Measurements from ENCODE around the gene ATG7. TPM values are rescaled to one million over a fixed set of nuclear protein-coding genes. Genes with fewer than 3 reads are reported as not detected.

ATG7 gene
- total RNA-seq, 8 experiments from 2014 or later = 16.9 to 39.4 (median 24.8) TPM

- 0 to 100% (median 80%) methylated on average over 1 to 7 of the region's 7 CpGs for WGBS, 10 experiments
- in situ Hi-C loops (cut with MboI; ENCODE audit: low pct_unique_long_range_greater_than_20kb in 2 of 9, low sequenced_read_pairs in 9 of 9, unreplicated experiment in 9 of 9) = no loop called here
- Histone ChIP-seq H3K27ac (no peak overlapping the region), H3K4me3 (no peak overlapping the region), H3K4me1 (replicated peaks in 1 of 2) (no peaks in the 10 kb centered on the region)
- ATAC-seq (replicated peaks in 6 of 8) = peak in 3 of 8 experiments; percentile 52 to 86 (median 84)
Observed at GRCh38 chr3:11288786-11289637, 16.8 kb downstream of the ATG7 start.

- 20 to 100% (median 93%) methylated on average over 1 to 3 of the region's 3 CpGs; no CpG with 5 or more reads in 3 of the 10 experiments for WGBS, 10 experiments
- Histone ChIP-seq H3K4me1 (replicated peaks in 1 of 2) (no peaks in the 10 kb centered on the region), H3K27ac (no peak overlapping the region), H3K4me3 (no peak overlapping the region)
- in situ Hi-C loops (cut with MboI; ENCODE audit: low pct_unique_long_range_greater_than_20kb in 2 of 9, low sequenced_read_pairs in 9 of 9, unreplicated experiment in 9 of 9) = no loop called here
- no peak for ATAC-seq (replicated peaks in 6 of 8)
Observed at GRCh38 chr3:11289864-11290263, 17.7 kb downstream of the ATG7 start.

- 49 to 100% (median 94%) methylated on average over 1 to 6 of the region's 11 CpGs; no CpG with 5 or more reads in 2 of the 10 experiments for WGBS, 10 experiments
- Histone ChIP-seq H3K4me3 (no peak overlapping the region), H3K27ac (no peak overlapping the region), H3K4me1 (replicated peaks in 1 of 2) (no peaks in the 10 kb centered on the region)
- in situ Hi-C loops (cut with MboI; ENCODE audit: low pct_unique_long_range_greater_than_20kb in 2 of 9, low sequenced_read_pairs in 9 of 9, unreplicated experiment in 9 of 9) = no loop called here
- no peak for ATAC-seq (replicated peaks in 6 of 8)
Observed at GRCh38 chr3:11290743-11291680, 18.8 kb downstream of the ATG7 start.

- Histone ChIP-seq H3K27ac (no peak overlapping the region), H3K4me3 (no peak overlapping the region), H3K4me1 (replicated peaks in 1 of 2) (no peaks in the 10 kb centered on the region)
- no peak for ATAC-seq (replicated peaks in 6 of 8)
- WGBS, 10 experiments = 75 to 100% (median 94%) methylated on average over 1 to 5 of the region's 5 CpGs; no CpG with 5 or more reads in 3 of the 10 experiments
- in situ Hi-C loops (cut with MboI; ENCODE audit: low pct_unique_long_range_greater_than_20kb in 2 of 9, low sequenced_read_pairs in 9 of 9, unreplicated experiment in 9 of 9) = no loop called here
Observed at GRCh38 chr3:11291808-11292207, 19.6 kb downstream of the ATG7 start.

- Histone ChIP-seq H3K27ac (no peak overlapping the region), H3K4me3 (no peak overlapping the region), H3K4me1 (replicated peaks in 1 of 2) (no peaks in the 10 kb centered on the region)
- no peak for ATAC-seq (replicated peaks in 6 of 8)
- WGBS, 10 experiments = 87 to 100% (median 93%) methylated on average over 1 to 4 of the region's 4 CpGs; no CpG with 5 or more reads in 3 of the 10 experiments
- in situ Hi-C loops (cut with MboI; ENCODE audit: low pct_unique_long_range_greater_than_20kb in 2 of 9, low sequenced_read_pairs in 9 of 9, unreplicated experiment in 9 of 9) = no loop called here
Observed at GRCh38 chr3:11297126-11297525, 24.9 kb downstream of the ATG7 start.

GRCh38 chr3:11300970-11301369, 28.8 kb downstream of the ATG7 start:
- WGBS, 10 experiments = 63 to 100% (median 90%) methylated on average over 1 to 3 of the region's 3 CpGs
- in situ Hi-C loops (cut with MboI; ENCODE audit: low pct_unique_long_range_greater_than_20kb in 2 of 9, low sequenced_read_pairs in 9 of 9, unreplicated experiment in 9 of 9) = no loop called here
- H3K4me3 ChIP-seq = no peak overlapping the region
- no peaks in the 10 kb centered on the region for H3K4me1 ChIP-seq (replicated peaks in 1 of 2)
- ATAC-seq (replicated peaks in 6 of 8) = no peak
- no peak overlapping the region for H3K27ac ChIP-seq

- in situ Hi-C loops (cut with MboI; ENCODE audit: low pct_unique_long_range_greater_than_20kb in 2 of 9, low sequenced_read_pairs in 9 of 9, unreplicated experiment in 9 of 9) = no loop called here
- no peak overlapping the region for H3K4me3 ChIP-seq
Observed at GRCh38 chr3:11302444-11302843, 30.2 kb downstream of the ATG7 start.

GRCh38 chr3:11304175-11304574, 32.0 kb downstream of the ATG7 start:
- Histone ChIP-seq H3K27ac (no peak overlapping the region), H3K4me3 (no peak overlapping the region), H3K4me1 (replicated peaks in 1 of 2) (peaks cover 0 to 3% of the 10 kb centered on the region in 2 donors)
- ATAC-seq (replicated peaks in 6 of 8) = no peak
- WGBS, 10 experiments = 86 to 100% (median 100%) methylated on average over 1 to 4 of the region's 6 CpGs; no CpG with 5 or more reads in 4 of the 10 experiments
- in situ Hi-C loops (cut with MboI; ENCODE audit: low pct_unique_long_range_greater_than_20kb in 2 of 9, low sequenced_read_pairs in 9 of 9, unreplicated experiment in 9 of 9) = no loop called here

More at GRCh38 chr3:11302444-11302843, 30.2 kb downstream of the ATG7 start:
- peaks cover 0 to 3% of the 10 kb centered on the region in 2 donors for H3K4me1 ChIP-seq (replicated peaks in 1 of 2)
- no peak for ATAC-seq (replicated peaks in 6 of 8)
- no peak overlapping the region for H3K27ac ChIP-seq

- WGBS, 10 experiments = 67 to 100% (median 90%) methylated on average over 1 of the region's 1 CpG; no CpG with 5 or more reads in 4 of the 10 experiments
- in situ Hi-C loops (cut with MboI; ENCODE audit: low pct_unique_long_range_greater_than_20kb in 2 of 9, low sequenced_read_pairs in 9 of 9, unreplicated experiment in 9 of 9) = no loop called here
- no peak overlapping the region for H3K4me3 ChIP-seq
- H3K4me1 ChIP-seq (replicated peaks in 1 of 2) = peaks cover 0 to 3% of the 10 kb centered on the region in 2 donors
- no peak overlapping the region for H3K27ac ChIP-seq
- ATAC-seq (replicated peaks in 6 of 8) = peak in 1 of 8 experiments; percentile 20
Observed at GRCh38 chr3:11305509-11305908, 33.3 kb downstream of the ATG7 start.

GRCh38 chr3:11306817-11307589, 34.8 kb downstream of the ATG7 start:
- Histone ChIP-seq H3K4me1 (replicated peaks in 1 of 2) (peaks cover 0 to 3% of the 10 kb centered on the region in 2 donors), H3K27ac (peak overlapping the region in 1 of 2 donors; percentile 54), H3K4me3 (no peak overlapping the region)
- 65 to 100% (median 82%) methylated on average over 1 to 5 of the region's 5 CpGs; no CpG with 5 or more reads in 3 of the 10 experiments for WGBS, 10 experiments
- ATAC-seq (replicated peaks in 6 of 8) = no peak
- in situ Hi-C loops (cut with MboI; ENCODE audit: low pct_unique_long_range_greater_than_20kb in 2 of 9, low sequenced_read_pairs in 9 of 9, unreplicated experiment in 9 of 9) = no loop called here

- 40 to 100% (median 79%) methylated on average over 1 to 6 of the region's 6 CpGs; no CpG with 5 or more reads in 1 of the 10 experiments for WGBS, 10 experiments
- Histone ChIP-seq H3K4me1 (replicated peaks in 1 of 2) (peaks cover 0 to 3% of the 10 kb centered on the region in 2 donors), H3K27ac (no peak overlapping the region), H3K4me3 (no peak overlapping the region)
- in situ Hi-C loops (cut with MboI; ENCODE audit: low pct_unique_long_range_greater_than_20kb in 2 of 9, low sequenced_read_pairs in 9 of 9, unreplicated experiment in 9 of 9) = no loop called here
- ATAC-seq (replicated peaks in 6 of 8) = no peak
Observed at GRCh38 chr3:11307830-11308432, 35.7 kb downstream of the ATG7 start.

- H3K4me3 ChIP-seq = no peak overlapping the region
- H3K27ac ChIP-seq = no peak overlapping the region
- ATAC-seq (replicated peaks in 6 of 8) = no peak
- peaks cover 0 to 3% of the 10 kb centered on the region in 2 donors for H3K4me1 ChIP-seq (replicated peaks in 1 of 2)
- WGBS, 10 experiments = 67 to 100% (median 90%) methylated on average over 1 to 4 of the region's 5 CpGs
- in situ Hi-C loops (cut with MboI; ENCODE audit: low pct_unique_long_range_greater_than_20kb in 2 of 9, low sequenced_read_pairs in 9 of 9, unreplicated experiment in 9 of 9) = no loop called here
Observed at GRCh38 chr3:11310258-11310657, 38.1 kb downstream of the ATG7 start.
